HG03354 (cell line): ENCODE measurements around the gene LLCFC1.

ENCODE experiments used
- ATAC-seq: cut with Tn5 transposase; IDR thresholded peaks from one replicate; pipeline ENCODE4 v1.9.1; 2021; ENCODE audit warnings: mild to moderate bottlenecking; ENCODE audit not compliant: unreplicated experiment, poor library complexity, severe bottlenecking

The LLCFC1 gene

DNA sequence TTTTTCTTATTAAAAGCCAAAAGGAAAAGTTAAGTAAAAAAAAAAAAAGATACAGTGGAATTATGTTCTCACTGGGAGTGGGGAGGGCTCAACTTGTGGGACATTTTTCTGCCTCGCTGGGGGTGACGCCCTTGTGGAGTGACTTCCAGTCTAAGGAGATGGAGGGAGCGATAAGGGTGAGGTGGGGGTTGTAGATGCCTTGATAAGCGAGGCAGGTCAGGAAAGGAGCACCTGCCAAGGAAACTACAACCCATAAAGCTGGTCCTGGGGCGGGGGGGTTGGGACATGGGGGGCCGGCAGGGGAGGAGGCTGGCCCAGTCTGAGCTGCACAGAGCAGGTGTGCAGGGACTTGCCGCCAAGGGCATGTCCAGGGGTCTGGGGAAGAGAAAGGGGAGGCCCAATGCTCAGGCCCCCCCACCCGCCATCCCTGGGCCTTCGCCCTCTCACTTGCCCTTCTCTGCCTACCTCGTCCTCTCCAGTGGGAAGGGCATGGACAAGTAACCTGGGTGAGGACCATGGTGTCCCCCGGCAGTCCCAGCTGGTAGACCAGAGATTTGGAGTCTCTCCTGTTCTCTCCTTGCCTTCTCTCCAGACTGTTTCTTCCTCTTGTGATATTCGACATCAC lies 3.2 kb upstream of the LLCFC1 start:
- ATAC-seq: no peak

DNA sequence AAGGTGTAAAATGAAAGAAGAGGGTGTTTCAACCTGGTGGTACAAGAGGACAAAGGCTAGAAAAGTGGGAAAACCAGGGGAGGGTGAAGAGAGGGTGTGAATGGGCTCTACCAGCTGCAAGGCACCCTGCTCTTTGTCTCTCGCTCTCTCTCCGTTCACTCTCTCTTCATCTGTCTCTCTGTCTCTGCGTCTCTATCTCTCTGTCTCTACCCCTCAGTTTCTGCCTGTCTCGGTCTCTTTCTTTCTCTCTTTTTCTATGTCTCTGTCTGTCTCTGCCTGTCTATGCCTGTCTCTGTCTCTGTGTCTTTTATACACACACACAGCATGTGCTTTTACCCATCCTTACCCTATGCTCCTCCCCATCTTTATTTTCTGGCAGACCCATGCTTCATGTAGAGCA lies 673 bp upstream of the LLCFC1 start:
- ATAC-seq: no peak

DNA sequence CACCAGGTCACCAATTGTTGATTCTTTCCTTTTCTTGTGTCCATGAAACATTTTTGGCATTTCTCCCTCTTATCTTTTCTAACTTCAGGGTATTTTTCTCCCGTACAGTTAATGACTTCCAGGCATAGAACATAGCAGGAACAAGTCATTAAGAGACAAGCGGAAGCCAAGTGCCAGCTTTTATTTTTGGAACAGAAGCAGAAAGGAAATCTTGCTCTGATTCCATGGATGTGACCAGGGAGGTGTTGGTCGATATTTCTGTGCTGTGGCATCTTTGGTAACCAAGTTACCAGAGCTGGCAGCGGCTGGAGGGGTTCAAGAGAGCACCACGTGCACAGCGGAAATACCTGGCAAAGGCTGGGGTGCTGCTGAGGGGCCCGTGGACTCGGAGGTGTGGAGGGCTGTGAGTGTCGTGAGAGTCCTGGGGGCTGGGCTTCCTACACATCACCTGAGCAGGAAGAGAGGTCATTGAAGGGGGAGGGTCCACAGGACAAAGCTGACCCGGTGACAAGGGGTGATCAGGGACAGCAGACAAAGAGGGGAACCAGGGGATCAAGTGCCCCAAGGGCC lies 1.8 kb downstream of the LLCFC1 start:
- ATAC-seq: no peak

DNA sequence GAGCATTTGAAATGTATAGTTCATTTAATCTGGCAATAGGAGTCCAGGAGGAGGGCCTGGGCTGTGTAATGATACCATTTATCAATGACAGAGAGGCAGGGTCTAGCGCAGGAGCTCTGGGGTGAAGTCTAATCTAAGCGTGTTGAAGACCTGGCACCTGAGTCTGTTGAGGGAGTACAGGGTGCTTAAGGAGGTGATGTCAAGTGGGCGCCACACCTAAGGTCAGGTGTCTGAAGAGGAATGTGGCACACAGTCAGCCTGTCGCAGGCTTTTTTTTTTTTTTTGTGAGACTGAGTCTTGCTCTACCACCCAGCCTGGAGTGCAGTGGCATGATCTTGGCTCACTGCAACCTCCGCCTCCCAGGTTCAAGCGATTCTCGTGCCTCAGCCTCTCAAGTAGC lies 2.3 kb downstream of the LLCFC1 start:
- ATAC-seq: no peak

DNA sequence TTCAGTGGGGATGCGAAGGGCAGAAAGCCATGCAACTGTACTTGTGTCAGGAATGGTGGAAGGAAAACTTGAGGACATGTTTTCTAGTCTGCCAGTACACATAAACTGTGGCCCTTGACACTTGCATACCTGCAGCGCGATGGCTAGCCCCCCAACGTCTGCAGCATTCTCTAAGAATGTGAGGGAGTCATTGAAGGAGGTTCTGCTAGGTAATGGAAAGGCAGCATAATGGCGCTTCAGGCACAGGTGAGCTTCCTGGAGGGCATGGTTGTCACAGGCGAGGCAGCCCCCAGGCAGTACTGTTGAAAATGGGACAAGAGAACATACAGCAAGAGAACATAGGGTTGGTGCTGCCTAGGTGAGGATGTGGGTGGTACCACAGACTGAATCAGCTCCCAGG lies 3.5 kb downstream of the LLCFC1 start:
- no peak for ATAC-seq

DNA sequence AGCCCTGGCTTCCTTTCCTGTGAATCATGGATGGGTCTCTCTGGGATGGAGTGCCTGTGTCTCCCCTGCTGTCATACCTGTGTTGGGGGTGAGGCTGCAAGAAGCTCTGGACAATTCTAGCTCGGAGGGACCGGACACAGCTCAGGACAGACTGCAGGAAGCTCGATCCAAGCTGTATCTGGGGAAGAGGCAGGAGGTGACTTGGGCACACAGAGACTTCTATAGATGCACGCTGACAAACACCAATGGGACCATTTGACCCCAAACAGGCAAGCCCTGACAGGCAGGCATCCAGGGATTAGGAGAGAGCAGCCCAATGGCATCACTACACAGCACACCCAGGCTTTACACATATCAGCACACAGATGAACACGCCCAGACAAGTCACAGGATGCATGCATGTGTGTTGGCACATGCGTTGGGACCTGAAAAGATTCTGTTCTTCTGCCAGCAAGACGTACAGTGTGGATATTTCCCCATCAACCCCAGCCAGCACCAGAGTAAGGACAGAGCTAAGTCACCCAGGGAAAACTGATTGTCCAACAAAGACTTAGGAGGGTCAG lies 4.5 kb downstream of the LLCFC1 start:
- ATAC-seq: no peak

DNA sequence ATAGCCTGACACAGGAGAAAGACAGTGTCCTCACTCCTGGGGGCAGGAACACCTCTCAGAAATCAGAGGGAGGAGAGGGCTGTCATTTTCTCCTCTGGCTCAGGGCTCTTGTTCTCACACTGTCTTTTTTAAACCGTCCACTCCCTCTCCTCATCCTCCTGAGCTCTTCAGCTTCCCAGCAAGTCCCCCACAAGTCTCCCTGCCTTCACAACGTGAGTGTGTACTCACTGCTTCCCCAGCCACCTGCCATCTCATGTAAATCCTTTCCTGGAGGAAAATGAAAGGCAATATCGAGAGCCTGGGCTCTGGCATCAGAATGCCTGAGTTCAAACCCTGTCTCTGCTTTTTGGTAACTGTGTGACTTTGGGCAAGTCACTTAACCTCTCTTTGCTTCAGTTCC lies 5.7 kb downstream of the LLCFC1 start:
- ATAC-seq: no peak

DNA sequence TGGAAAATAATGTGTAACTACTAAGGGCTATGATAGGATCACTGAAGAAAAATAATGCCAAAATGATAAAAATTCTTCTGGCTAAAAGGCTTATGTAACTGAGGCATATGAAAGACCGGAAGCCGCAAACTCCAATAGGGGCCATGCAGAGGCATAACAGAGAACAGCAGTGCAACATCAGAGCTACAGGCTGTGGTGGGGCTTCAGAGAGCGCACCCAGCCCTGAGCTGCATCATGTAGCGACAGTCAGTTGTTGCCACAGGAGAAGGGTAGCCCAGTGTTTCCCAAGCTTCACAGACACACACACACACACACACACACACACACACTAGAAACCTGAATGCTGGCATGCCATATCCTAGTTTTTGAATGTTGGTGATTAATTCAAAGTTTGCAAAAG lies 9.3 kb downstream of the LLCFC1 start:
- ATAC-seq: no peak

DNA sequence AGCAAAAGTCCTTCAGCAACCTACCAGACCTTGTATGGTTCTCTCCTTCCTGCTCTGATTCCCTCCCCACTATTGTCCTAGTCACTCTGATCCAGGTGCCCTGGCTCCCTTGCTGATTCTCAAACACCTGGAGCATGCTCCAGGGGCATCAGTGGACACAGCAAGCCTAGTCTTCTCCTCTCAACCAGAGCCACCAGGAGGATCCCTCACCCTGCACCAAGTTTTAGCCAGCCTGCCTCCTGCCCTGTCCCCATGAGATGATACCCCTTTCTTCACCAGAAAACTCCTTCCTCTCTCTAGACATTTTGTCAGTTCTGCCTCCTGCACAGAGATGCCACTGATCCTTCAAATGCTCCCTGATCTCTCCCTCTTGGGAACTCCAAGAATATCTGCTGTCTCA lies 11.0 kb downstream of the LLCFC1 start:
- no peak for ATAC-seq

DNA sequence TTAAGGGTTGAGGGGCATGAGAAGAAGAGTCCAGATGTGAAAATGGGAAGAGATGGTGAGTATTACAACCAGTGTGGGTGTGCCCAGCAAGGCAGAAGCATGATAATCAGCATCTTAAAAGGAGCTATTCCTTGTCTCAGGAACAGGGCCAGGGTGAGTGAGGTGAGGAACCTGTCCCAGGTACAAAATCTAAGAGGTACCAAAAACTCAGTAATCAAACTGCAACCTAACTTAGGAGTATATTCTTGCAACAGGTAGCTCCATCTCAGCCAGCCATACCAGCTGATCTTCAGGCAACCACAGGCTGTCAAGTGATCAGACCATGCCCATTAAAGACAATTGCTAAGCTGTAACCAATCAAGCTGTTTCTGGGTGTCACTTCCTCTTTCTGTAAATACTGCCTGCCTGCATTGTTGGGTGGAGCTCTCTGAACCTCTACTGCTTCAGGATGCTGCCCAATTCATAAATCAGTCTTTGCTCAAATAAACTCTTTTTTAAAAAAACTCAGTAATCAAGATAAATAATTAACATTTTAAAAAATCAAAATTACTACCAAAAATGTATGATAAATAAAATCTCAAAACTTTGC lies 15.5 kb downstream of the LLCFC1 start:
- ATAC-seq: peak; percentile 90

DNA sequence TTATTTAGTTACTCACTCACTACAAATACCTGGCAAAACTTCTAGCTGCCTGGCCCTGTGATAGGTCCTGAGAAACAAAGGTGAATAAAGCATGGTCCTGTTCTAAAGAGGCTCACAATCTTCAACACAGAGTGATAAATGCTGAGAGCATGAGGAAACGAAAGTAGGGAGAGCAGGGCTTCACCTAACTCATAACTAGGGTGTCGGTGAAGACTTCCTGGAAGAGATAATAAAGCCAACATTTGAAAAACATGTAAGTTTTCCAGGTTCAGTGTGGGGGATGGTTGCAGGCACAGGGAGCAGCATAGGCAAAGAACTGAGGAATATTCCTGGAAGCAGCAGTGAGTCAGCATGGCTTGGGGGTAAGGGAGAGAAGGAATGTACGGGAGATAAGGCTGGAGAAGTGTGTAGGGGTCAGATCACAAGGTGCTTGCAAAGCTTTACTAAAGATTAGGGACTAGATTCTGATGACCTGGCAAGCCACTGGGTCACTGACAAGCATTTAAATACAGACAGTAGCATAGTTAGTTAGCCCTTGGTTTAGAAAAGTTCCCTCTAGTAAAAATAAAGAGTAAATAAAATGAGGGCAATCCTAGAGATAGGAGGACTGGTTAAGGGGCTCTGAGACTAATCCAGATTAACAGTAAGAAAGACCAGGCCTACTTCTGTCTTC lies 17.8 kb downstream of the LLCFC1 start:
- ATAC-seq: no peak

DNA sequence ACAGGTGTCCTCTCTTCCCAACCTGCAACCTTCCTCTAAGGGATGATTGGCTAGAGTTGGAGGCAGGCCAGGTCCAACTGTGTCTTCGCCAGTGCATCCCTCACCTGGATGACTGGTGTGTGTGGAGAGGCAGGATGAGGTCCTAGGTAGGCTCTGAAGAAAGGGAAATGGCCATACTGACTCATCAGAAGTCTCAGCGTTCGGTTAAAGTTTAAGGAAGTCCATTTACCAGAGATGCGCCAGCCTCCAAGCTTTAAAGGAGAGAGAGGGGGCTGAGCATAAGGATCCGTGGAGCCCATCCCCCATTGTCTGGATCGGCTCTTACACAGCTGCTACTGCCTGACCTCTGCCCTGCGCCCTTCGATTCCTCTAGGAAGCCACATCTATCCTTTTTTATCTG lies 18.4 kb downstream of the LLCFC1 start:
- ATAC-seq: no peak

DNA sequence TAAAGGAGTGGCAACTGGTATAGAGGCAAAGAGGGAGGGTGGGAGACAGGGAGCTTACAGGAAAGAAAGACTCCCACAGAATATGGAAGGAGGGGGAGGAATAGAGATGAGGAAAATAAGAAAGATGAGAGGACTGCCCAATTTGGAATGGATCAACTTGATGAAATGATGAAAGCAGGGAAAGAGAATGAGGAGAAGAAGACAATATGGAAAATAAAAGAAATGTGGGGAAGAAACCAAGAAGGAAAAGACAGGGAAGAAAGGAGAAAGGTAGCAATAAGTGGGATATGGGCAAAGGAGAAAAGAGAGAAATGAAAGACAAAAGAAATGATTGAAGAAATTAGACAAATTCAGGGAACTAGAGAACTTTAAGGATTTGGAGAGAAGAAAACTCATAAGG lies 19.9 kb downstream of the LLCFC1 start:
- no peak for ATAC-seq

DNA sequence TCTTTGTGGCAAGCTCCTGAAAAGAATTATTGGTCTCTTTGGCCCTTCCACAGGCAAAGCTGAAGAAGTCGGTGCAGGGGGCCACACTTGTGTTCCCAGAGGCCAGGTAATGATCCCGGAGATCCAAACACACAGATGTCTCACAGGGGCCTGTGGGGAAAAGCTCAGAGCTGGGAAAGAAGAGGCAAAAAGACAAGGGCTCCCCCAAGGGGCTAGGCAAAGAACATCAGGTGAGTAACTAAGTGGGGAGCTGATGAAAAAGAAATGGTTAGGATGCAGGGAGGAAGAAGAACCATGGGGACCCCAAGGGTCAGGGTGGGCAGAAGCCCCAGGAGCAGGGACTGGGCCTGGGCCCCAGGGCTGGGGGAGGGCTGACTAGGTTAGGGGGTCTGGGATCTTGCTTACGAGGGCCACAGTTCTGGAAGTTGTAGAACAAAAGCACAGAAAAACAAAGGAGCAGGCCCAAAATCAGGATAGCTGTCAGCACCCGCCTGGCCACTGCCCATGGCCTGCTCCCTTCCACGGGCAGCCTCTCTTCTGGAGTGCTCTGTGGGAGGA lies 21.8 kb downstream of the LLCFC1 start:
- ATAC-seq: no peak

DNA sequence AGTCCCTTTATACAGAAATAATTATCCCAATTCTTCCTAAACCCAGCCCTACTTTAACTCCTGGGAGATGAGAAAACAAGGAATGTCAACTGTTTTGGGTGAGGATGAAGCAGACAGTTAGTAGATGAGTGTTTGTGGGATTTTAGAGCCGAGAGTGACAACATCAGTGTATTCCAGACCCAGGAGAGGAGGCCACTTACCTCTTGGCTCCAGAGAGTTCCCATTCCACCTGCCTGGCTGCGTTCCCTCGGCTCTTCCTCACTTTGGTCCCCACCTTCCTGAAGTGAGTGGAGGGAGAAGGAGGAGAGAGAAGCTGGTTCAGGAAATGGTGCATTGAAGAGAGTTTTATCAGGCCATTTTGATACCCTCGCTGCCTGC lies 22.3 kb downstream of the LLCFC1 start:
- no peak for ATAC-seq

DNA sequence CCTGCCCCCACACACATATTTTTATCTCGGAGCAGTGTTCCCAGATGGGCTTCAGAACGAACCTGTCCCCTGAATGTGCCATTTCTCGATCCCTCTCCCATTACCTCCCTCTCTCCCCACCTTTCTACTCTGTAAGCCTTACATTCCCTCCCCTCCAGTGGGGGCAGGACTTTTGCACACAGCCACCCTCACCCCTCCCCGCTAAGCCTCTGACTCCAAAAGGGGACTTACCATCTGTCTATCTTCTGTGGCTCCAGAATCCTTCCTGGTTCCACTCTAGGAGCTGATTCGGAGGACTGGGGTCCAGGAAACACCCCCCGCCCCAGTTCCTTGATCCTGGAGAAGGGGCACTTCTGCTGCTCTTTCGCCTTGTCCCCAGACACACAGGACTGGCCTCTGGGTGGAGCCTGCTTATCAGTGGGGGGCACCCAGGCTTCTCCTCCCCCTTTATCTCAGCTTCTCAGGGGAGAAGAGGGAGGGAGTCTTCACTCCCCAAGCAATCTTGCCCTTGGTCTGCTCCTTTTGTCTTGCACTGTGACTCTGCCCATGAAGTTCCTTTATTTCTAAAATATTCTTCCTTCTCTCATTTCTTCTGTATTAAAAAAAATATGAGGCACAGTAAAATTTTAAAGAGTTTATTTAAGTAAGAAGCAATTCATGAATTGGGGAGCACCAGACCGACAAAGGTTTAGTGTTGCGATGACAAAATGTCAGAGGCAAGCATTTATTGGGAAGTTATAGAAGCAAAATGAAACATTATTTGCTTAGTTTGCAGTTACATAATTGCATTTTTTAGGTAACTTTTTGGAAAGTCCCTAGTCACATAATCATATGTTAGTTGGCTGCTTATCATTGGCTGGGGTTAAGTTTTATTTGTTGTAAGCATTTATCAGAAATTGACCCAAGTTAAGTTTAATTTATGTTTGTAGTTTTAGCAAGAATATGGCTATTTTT lies 23.0 kb downstream of the LLCFC1 start, which contains the start of gene KEL:
Gene KEL (minus strand): TSS at position 391 of the 954 bp plus-strand sequence. CDS start 157 bp downstream, at position 234.
- ATAC-seq: no peak

DNA sequence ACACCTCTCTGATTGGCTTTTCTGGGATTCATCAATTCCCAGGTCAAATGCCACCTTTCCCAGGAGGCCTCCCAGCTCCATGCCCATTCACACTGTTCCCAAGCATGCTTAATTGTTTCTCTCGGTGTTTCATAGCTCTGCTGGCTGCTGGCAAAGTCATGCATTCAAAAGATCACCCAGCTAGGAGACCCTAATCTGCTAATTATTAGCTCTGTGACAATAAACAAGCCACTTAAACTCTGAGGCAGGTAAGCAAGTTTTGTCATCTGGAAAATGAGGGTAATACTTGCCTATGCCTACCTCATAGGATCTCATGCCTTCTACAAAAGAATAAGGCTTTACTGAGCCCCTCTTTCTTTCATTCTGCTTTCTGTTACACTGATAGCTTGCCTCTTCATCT lies 23.7 kb downstream of the LLCFC1 start:
- no peak for ATAC-seq

DNA sequence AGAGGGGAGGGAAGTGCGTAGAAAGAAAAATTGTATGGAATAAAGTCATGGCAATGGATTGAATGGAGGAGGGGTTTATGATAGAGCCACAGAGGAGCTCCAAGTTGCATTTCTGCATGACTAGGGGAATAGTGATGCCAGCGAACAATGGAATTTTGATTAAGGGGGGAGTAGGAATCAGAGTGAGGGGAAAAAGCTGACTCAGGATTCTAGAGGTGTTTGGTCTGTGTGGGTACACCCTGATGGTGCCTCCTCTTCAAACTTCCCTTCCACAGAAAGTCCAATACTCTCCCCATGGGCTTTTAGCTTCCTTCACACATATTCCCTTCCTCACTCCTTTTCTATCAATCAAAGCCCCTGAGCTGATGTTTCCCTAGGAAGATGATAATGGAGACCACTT lies 24.7 kb downstream of the LLCFC1 start:
- ATAC-seq: no peak

DNA sequence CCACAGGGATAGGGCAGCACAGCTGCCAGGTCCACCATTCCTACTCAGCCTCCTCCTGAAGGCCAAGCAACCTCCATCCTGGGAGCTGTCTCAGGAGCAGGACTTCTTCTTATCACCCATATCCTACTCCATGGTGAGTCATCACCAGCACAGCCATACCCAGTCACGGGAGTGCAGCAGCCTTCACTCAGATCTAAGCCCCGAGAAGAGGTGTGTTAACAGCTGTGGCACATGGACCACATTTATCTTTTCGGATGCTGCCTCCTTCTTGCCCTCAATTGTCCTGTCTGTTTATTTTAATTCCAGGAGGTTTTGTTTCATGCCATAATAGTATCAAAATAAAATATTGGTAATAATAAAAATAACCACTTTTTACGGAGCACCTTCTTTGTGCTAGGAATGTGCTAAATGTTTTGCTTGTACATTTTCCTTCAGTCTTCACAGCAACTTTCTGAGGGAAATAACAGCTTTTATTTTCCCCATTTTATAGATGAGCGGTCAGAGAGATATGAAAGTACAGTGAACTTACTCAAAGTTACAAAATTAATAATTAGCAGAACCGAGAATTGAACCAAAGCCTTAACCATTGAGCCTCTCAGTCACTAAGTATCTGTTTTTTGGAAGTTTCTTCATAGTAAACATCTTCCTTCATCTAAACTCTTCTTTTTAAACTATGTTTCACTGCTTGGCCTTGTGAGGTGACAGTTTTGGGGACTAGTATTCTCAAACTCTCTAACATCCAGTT lies 25.4 kb downstream of the LLCFC1 start:
- peak; percentile 75 for ATAC-seq
